ENCODE data around the gene ZNF331.

GRCh38 chr19:53537521-53538377 lies at the start of gene ZNF331:
- TF ChIP-seq, protein P1, sequence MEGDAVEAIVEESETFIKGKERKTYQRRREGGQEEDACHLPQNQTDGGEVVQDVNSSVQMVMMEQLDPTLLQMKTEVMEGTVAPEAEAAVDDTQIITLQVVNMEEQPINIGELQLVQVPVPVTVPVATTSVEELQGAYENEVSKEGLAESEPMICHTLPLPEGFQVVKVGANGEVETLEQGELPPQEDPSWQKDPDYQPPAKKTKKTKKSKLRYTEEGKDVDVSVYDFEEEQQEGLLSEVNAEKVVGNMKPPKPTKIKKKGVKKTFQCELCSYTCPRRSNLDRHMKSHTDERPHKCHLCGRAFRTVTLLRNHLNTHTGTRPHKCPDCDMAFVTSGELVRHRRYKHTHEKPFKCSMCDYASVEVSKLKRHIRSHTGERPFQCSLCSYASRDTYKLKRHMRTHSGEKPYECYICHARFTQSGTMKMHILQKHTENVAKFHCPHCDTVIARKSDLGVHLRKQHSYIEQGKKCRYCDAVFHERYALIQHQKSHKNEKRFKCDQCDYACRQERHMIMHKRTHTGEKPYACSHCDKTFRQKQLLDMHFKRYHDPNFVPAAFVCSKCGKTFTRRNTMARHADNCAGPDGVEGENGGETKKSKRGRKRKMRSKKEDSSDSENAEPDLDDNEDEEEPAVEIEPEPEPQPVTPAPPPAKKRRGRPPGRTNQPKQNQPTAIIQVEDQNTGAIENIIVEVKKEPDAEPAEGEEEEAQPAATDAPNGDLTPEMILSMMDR (IDR thresholded peaks at IDR 0.05), result peak in 5 of 7 experiments; percentile 7 to 60 (median 24)
- TF ChIP-seq POLR2A (IDR thresholded peaks at IDR 0.05) (peak in 1 of 4 donors; percentile 33), EP300 (IDR thresholded peaks at IDR 0.05) (no peak)

All from stomach (tissue), 4 donors.